ENCODE data around the gene FAM193B. TPM values are rescaled to one million over a fixed set of nuclear protein-coding genes. Genes with fewer than 3 reads are reported as not detected.

FAM193B gene
- total RNA-seq, 1 experiment from 2014 or later, result 58.5 TPM

DNA sequence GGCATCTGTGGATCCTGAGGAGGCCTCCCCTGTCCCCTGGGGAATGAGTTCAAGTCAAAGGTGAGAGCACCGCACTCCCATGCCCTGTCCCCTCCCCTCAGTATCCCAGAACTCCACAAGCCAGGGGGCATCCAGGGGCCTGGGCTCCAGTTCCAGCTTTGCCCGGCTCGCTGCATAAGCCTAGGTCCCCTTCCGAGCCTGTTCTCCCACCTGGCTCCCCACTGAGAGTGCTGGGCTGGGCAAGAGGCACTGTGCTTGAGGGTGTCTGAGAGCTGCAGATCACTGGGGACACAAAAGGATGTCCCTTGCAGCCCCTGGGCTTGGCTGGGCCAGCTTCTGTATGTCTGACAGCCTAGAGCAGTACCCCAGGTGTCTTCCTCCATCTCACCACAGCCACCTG lies 49.3 kb downstream of the FAM193B start:
- POLR2A ChIA-PET, result no interaction called here
- Histone ChIP-seq H3K27me3 (ENCODE audit: control insufficient read depth, insufficient read depth, low read length) (no peaks in the 10 kb centered on the region), H3K27ac (ENCODE audit: low read length) (no peak overlapping the region), H3K4me1 (ENCODE audit: control insufficient read depth, insufficient read depth, low read length) (peaks cover 5% of the 10 kb centered on the region), H3K36me3 (ENCODE audit: control insufficient read depth, insufficient read depth, low read length) (no peaks in the 10 kb centered on the region), H3K4me3 (ENCODE audit: low read depth in 2 of 2, low read length in 2 of 2) (no peak overlapping the region), H3K9me3 (ENCODE audit: control insufficient read depth, insufficient read depth, low read depth, low read length) (no peaks in the 10 kb centered on the region)
- in situ Hi-C loops (cut with HindIII; ENCODE audit: low pct_unique_long_range_greater_than_20kb, low sequenced_read_pairs) (no loop called here), intact Hi-C loops (cut with micrococcal nuclease; ENCODE audit: unreplicated experiment) (no loop called here)
- no peak for ATAC-seq
- BruUV-seq (replicated peaks), result no TSS peak
- CTCF ChIA-PET, result no interaction called here
- no peak for DNase-seq (ENCODE audit: low read depth, low spot score)
- no peak for TF ChIP-seq POLR2AphosphoS5 (IDR thresholded peaks at IDR 0.05; ENCODE audit: low read depth, low read length)
- TF ChIP-seq, protein P1, sequence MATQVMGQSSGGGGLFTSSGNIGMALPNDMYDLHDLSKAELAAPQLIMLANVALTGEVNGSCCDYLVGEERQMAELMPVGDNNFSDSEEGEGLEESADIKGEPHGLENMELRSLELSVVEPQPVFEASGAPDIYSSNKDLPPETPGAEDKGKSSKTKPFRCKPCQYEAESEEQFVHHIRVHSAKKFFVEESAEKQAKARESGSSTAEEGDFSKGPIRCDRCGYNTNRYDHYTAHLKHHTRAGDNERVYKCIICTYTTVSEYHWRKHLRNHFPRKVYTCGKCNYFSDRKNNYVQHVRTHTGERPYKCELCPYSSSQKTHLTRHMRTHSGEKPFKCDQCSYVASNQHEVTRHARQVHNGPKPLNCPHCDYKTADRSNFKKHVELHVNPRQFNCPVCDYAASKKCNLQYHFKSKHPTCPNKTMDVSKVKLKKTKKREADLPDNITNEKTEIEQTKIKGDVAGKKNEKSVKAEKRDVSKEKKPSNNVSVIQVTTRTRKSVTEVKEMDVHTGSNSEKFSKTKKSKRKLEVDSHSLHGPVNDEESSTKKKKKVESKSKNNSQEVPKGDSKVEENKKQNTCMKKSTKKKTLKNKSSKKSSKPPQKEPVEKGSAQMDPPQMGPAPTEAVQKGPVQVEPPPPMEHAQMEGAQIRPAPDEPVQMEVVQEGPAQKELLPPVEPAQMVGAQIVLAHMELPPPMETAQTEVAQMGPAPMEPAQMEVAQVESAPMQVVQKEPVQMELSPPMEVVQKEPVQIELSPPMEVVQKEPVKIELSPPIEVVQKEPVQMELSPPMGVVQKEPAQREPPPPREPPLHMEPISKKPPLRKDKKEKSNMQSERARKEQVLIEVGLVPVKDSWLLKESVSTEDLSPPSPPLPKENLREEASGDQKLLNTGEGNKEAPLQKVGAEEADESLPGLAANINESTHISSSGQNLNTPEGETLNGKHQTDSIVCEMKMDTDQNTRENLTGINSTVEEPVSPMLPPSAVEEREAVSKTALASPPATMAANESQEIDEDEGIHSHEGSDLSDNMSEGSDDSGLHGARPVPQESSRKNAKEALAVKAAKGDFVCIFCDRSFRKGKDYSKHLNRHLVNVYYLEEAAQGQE (IDR thresholded peaks at IDR 0.05; ENCODE audit: insufficient read depth in 1 of 2, low read depth in 2 of 2, low read length in 1 of 2), result no peak
- TF ChIP-seq, protein P2, sequence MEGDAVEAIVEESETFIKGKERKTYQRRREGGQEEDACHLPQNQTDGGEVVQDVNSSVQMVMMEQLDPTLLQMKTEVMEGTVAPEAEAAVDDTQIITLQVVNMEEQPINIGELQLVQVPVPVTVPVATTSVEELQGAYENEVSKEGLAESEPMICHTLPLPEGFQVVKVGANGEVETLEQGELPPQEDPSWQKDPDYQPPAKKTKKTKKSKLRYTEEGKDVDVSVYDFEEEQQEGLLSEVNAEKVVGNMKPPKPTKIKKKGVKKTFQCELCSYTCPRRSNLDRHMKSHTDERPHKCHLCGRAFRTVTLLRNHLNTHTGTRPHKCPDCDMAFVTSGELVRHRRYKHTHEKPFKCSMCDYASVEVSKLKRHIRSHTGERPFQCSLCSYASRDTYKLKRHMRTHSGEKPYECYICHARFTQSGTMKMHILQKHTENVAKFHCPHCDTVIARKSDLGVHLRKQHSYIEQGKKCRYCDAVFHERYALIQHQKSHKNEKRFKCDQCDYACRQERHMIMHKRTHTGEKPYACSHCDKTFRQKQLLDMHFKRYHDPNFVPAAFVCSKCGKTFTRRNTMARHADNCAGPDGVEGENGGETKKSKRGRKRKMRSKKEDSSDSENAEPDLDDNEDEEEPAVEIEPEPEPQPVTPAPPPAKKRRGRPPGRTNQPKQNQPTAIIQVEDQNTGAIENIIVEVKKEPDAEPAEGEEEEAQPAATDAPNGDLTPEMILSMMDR (IDR thresholded peaks at IDR 0.05), result no peak

DNA sequence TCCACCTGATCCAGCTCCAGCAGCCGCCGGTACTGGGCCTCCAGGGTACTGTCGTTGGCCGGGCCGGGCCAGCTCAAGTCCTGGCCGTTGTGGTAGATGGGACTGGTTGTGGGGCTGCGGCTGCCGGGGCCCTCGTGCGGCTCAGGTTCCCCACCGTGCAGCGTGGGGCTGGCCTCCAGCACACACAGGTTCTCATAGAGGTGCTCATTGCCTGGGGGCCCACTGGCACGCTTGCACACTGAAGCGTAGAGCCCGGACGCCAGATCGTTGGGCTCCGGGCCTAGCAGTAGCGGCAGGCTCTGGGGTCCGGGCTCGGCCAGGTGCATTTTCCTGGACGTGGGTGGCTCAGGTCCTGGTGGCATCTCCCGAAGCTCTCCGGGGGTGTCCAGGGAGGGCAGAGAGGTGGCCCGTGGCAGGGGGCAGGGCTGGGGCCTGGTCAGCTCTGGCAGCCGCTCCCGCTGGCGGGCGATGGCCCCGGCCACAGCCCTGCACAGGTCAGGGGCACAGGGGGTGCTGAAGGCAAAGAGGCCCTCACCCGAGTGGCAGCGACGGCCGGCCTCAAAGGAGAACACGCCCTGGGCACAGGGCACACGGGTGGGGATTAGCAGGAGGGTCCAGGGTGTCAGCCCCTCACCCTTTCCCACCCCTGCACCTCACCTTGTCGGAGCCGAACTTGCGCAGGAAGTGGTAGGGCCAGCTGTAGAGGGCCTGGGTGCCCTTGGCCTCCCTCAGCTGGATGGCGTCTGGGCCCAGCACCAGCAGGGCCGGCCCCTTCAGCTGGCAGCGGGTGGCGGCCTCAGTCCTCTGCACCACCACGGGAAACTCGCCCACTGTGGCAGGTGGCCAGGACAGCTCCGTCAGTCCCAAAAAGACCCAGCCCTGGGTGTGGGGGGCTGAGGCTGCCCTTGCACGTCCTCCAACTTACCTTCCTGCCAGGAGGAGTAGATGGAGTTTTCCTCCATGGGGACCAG lies 50.0 kb downstream of the FAM193B start:
- in situ Hi-C loops (cut with HindIII; ENCODE audit: low pct_unique_long_range_greater_than_20kb, low sequenced_read_pairs), result no loop called here
- no peak overlapping the region for H3K27ac ChIP-seq (ENCODE audit: low read length)
- H3K27me3 ChIP-seq (ENCODE audit: control insufficient read depth, insufficient read depth, low read length), result no peaks in the 10 kb centered on the region
- ATAC-seq (no peak), DNase-seq (ENCODE audit: low read depth, low spot score) (no peak)
- TF ChIP-seq, protein P1 (IDR thresholded peaks at IDR 0.05; ENCODE audit: insufficient read depth in 1 of 2, low read depth in 2 of 2, low read length in 1 of 2), result no peak
- TF ChIP-seq SIN3A (IDR thresholded peaks at IDR 0.05; ENCODE audit: borderline replicate concordance, insufficient read depth, low read depth, low read length), result no peak
- TF ChIP-seq POLR2AphosphoS5 (IDR thresholded peaks at IDR 0.05; ENCODE audit: low read depth, low read length), result no peak
- no peak for TF ChIP-seq TCF7L2 (IDR thresholded peaks at IDR 0.05; ENCODE audit: low read depth, low read length)
- TF ChIP-seq, protein P2 (IDR thresholded peaks at IDR 0.05), result no peak
- no peaks in the 10 kb centered on the region for H3K36me3 ChIP-seq (ENCODE audit: control insufficient read depth, insufficient read depth, low read length)
- peaks cover 3% of the 10 kb centered on the region; the same call in 1 of the 2 replicates for H3K4me1 ChIP-seq (ENCODE audit: control insufficient read depth, insufficient read depth, low read length)
- H3K9me3 ChIP-seq (ENCODE audit: control insufficient read depth, insufficient read depth, low read depth, low read length), result no peaks in the 10 kb centered on the region
- POLR2A ChIA-PET, result no interaction called here
- intact Hi-C loops (cut with micrococcal nuclease; ENCODE audit: unreplicated experiment), result no loop called here
- no peak overlapping the region for H3K4me3 ChIP-seq (ENCODE audit: low read depth in 2 of 2, low read length in 2 of 2)
- CTCF ChIA-PET, result no interaction called here
- no TSS peak for BruUV-seq (replicated peaks)

Measured in Panc1 (cell line).